ENCODE measurements around the gene CHDH. TPM values are rescaled to one million over a fixed set of nuclear protein-coding genes. Genes with fewer than 3 reads are reported as not detected.

Gene CHDH
- total RNA-seq, 1 experiment from 2014 or later: 5.6 TPM

DNA sequence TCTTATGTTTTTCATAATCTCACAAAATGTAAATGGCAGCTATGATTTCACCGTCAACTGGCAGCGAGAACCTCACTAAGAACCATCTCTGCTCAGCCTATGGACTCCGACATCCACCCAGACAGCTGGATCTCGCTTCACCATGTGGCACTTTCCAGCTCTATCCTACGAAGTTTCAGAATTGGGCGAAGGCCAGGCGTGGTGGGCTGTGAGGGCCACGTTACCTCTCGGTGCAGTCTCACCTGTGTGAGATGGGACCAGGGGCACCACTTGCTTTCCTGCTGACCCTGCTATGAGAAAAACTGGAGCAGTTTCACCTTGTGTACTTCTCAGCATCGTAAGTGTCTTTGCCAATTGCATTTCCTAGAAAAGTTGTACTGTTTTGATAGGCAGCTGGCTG is 32.3 kb downstream of the CHDH start:
- in situ Hi-C loops (cut with HindIII; ENCODE audit: low sequenced_read_pairs): no loop called here
- no peak for DNase-seq (ENCODE audit: low spot score)

DNA sequence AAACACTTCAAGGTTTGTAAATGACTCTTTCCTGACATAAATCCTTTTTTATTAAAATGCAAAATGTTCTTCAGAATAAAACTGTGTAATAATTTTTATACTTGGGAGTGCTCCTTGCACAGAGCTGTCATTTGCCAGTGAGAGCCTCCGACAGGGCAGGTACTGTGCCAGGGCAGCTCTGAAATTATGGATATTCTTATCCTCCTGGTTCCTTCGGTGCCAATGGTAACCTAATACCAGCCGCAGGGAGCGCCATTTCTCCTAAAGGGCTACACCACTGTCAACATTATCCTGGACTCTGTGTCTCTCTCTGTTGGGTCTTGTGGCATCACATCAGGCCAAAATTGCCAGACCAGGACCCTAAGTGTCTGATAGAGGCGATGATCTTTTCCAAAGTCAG is 33.0 kb downstream of the CHDH start:
- in situ Hi-C loops (cut with HindIII; ENCODE audit: low sequenced_read_pairs): no loop called here
- no peak for DNase-seq (ENCODE audit: low spot score)

DNA sequence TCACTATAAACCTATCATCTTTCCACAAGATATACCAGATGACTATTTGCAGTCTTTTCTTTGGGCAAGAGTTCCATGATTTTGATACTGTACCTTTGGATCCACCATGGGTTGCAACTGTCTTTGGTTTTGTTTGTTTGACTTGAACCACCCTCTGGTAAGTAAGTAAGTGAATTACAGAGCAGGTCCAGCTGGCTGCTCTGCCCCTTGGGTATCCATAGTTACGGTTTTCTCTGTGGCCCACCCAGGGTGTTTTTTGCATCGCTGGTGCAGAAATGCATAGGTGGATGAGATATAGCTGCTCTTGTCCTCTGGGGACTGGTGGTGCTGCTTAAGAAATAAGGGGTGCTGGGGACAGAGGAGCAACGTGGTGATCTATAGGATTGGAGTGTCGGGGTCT is 33.8 kb downstream of the CHDH start:
- in situ Hi-C loops (cut with HindIII; ENCODE audit: low sequenced_read_pairs): no loop called here
- DNase-seq (ENCODE audit: low spot score): no peak

DNA sequence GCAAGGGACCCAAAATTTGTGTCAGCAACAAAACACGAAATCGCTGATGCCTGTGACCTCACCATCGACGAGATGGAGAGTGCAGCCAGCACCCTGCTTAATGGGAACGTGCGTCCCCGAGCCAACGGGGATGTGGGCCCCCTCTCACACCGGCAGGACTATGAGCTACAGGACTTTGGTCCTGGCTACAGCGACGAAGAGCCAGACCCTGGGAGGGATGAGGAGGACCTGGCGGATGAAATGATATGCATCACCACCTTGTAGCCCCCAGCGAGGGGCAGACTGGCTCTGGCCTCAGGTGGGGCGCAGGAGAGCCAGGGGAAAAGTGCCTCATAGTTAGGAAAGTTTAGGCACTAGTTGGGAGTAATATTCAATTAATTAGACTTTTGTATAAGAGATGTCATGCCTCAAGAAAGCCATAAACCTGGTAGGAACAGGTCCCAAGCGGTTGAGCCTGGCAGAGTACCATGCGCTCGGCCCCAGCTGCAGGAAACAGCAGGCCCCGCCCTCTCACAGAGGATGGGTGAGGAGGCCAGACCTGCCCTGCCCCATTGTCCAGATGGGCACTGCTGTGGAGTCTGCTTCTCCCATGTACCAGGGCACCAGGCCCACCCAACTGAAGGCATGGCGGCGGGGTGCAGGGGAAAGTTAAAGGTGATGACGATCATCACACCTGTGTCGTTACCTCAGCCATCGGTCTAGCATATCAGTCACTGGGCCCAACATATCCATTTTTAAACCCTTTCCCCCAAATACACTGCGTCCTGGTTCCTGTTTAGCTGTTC is 34.9 kb downstream of the CHDH start:
- in situ Hi-C loops (cut with HindIII; ENCODE audit: low sequenced_read_pairs): no loop called here
- DNase-seq (ENCODE audit: low spot score): no peak

DNA sequence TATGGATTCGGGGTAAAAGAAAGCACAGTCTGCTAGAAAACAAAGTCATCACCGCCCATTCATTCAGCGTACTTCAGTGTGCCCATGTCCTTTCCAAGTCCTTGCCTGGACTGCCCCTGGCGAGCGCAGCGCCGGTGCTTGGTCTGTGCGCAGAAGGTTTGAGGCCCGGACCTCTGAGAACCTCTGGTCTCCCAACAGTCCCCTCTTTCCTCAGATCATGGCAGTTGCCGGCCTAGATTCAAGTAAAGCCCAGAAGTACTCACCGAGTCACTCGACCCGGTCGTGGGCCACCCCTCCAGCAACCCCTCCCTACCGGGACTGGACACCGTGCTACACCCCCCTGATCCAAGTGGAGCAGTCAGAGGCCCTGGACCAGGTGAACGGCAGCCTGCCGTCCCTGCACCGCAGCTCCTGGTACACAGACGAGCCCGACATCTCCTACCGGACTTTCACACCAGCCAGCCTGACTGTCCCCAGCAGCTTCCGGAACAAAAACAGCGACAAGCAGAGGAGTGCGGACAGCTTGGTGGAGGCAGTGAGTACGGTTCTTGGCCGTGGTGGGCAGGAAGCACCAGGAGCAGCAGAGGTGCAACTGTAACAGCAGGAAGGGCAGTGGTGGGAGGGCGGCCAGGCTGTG is 36.3 kb downstream of the CHDH start:
- in situ Hi-C loops (cut with HindIII; ENCODE audit: low sequenced_read_pairs): no loop called here

DNA sequence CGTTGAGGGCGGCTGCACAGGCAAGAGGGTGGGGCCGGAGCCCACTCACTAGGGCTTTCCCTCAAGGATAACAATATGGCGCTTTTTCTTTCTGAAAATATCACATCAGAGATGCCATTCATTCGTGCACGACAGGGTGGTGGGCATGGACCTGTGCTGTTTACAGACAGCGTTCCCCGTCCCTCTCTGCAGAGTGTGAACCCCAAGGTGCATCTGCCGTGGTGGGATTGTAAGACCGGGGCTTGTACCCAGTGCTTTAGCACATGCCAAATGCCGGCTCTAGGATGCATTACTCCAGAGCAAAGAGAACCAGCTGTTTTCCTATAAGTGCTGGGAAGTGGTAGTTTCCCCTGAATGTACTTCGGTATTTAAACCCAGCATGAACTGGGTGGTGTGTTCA is 37.0 kb downstream of the CHDH start:
- in situ Hi-C loops (cut with HindIII; ENCODE audit: low sequenced_read_pairs): no loop called here
- DNase-seq (ENCODE audit: low spot score): no peak

More for the DNA sequence above, 36.3 kb downstream of the CHDH start:
- no peak for DNase-seq (ENCODE audit: low spot score)

DNA sequence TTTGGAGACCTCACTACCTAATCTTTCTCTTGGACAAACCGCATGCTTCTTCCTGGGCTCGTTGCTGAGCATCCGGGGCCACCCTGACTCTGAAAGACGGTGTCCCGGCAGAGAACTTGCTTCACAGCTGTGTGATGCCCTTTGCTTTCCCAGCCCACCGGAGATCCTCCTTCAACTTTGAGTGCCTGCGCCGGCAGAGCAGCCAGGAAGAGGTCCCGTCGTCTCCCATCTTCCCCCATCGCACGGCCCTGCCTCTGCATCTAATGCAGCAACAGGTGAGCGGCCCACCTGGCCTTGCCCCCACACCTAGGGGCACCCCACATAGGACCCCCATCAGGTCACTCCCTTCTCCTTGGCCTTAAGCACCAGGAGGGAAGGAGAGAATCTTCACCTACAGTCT is 37.7 kb downstream of the CHDH start:
- in situ Hi-C loops (cut with HindIII; ENCODE audit: low sequenced_read_pairs): no loop called here
- no peak for DNase-seq (ENCODE audit: low spot score)

DNA sequence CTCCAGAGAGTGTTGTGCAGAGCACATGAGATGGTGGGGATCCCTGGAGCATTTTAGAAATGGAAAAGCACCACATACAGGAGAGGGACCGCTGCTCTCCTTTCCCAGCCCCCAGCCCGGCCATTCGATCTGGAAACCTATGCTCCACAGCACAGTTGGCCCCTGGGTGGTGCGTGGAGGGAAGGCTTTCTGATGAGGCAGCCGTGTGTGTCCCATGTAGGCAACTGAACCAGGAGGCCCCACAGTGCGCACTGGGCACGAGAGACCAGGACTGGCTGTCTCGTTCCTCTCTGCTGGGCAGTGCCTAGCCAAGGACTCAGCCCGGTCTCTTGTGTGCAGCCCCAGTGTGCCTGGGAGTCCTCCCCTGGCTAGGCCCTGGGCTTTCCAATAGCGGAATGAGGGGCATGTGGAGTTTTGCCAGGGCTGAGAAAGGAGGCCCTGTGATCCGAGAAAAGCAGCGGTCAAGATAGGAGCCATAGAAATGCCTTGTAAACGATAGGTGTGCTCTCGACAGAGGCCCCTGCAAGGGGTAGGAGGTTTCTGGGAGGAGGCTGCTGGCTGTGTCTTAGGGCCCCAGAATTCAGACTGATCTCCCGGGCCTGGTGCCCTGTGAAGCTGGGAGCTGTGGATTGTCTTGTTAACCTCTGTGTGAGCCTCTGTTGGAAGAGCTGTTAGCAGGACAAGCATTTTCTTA is 39.0 kb downstream of the CHDH start:
- DNase-seq (ENCODE audit: low spot score): no peak
- in situ Hi-C loops (cut with HindIII; ENCODE audit: low sequenced_read_pairs): no loop called here

DNA sequence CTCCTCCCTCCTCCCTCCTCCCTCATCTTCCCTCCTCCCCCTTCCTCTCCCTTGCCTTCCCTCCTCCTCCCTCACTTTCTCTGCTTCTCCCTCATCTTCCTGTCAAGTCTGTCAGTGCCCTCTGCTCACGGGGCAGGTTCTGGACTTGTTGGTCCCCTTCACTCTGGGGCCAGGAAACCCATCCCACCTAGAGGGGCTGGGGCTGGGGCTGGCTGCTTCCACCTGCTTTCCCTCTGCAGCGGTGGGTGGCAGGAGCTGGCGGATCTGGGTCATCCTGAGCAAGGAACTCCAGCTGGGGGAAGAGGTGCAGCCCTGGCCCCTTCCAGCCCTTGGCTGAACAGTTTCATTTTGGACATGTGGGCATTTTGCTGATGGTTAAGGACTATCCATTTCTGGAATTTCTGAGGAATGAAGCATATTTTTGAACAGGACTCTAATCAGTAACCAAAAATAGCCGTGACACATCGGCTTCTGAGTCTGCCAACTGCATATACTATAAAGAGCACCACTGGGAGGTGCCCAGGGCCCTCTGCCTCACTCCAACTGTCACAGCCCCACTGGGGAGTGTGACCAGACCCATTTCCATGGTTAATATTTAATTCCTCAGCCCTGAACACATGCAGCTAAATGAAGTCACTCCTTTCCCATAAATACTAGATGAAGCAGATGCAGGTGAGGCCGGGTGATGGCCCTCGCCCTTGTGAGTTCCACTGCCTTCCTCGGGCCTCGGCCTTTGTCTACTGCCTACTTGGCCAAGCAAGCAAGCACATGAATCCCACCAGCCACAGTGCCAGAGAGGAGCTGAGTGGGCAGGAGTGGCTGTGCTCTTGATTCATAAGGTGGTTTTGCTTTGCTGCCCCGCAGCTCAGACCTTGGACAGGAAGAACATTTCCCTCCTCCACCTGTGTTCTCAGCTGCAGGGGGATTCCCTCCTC is 39.8 kb downstream of the CHDH start:
- in situ Hi-C loops (cut with HindIII; ENCODE audit: low sequenced_read_pairs): no loop called here
- no peak for DNase-seq (ENCODE audit: low spot score)

DNA sequence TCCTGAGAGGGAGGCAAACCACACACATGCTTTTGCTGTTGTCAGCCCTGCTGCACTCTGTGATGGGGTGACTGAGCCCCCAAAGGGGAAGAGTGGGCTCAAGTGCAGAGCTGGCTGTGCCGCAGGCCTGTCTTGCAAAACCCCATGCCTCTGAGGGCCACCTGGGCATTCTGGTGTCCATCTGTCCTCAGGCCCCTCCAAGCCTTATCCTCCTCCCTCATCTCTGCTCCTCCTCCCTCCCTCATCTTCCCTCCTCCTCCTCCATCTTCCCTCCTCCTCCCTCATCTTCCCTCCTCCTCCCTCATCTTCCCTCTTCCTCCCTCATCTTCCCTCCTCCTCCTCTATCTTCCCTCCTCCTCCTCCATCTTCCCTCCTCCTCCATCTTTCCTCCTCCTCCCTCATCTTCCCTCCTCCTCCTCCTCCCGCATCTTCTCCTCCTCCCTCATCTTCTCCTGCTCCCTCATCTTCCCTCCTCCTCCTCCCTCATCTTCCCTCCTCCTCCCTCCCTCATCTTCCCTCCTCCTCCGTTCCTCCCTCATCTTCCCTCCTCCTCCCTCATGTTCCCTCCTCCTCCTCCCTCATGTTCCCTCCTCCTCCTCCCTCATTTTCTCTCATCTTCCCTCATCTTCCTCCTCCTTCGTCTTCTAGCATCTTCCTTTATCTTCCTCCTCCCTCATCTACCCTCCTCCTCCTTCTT is 40.6 kb downstream of the CHDH start:
- DNase-seq (ENCODE audit: low spot score): no peak
- in situ Hi-C loops (cut with HindIII; ENCODE audit: low sequenced_read_pairs): no loop called here

DNA sequence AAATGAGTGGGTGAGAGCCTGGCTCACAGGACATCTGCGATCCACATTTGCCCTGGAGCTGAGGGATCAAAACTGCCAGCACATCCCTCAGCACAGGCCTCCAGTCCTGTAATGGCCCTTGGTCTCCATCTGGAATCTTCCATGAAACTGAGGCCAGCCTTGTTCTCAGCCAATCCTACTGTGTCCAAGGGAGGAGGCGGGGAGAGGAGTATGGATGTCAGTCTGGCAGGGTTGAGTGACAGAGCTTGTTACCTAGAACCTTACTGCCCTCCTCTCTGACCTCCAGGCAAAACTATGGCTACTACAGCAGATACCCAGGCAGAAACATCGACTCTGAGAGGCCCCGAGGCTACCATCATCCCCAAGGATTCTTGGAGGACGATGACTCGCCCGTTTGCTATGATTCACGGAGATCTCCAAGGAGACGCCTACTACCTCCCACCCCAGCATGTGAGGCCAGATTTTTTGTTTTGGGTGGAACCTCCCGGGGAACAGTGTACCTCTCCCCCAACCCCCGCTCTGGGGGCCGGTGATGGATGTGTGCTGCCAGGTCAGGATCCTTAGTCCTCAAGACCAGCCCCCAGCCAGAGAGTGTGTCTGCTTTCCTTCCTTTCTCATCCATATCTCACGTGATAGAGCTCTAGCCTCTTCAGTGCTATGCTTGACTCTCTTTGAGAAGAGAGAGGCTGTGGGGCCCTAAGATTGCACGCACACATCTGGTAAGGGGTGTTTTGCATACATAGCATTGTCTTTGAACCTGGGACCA is 41.3 kb downstream of the CHDH start:
- DNase-seq (ENCODE audit: low spot score): no peak
- in situ Hi-C loops (cut with HindIII; ENCODE audit: low sequenced_read_pairs): no loop called here

DNA sequence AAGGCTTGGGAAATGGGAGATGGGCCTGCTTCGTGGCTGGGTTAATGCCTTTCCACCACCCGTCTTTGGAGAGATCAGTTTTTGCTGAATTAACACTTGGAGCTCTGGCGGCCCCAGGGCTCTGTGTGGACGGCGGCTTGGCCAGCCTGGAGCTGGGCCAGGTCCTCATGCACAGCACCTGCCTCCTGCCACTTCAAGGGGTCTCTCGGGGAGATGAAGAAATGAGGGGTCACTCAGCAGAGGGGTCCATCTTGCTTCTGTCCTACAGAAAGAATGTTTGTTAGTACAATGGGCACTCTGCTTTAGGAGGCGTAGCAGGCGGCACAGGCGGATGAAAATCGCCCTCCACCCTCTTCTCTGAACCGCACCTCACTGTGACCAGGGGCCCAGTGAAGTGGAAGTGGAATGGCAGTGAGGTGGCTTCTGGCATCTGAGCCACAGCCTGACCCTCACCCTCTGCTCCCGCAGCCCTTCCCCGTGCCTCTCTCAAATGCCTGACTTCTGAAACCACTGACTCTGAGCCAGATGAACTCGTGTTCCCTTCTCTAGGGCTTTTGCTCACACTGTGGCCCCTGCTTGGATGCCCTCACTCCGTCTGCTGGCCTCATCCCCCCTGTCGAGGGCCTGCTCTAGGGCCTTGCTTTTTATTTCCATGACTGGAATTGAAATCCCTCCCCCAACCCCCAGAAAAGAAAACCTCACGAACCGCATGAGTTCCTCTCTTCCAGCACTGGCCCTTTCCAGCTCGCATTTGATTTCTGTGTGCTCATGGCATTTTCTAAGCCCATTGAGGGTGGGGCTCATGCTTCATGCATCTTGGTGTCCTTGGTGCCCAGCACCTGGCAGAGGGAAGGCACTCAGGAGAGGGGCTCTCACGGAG is 42.2 kb downstream of the CHDH start:
- DNase-seq (ENCODE audit: low spot score): no peak
- in situ Hi-C loops (cut with HindIII; ENCODE audit: low sequenced_read_pairs): no loop called here

DNA sequence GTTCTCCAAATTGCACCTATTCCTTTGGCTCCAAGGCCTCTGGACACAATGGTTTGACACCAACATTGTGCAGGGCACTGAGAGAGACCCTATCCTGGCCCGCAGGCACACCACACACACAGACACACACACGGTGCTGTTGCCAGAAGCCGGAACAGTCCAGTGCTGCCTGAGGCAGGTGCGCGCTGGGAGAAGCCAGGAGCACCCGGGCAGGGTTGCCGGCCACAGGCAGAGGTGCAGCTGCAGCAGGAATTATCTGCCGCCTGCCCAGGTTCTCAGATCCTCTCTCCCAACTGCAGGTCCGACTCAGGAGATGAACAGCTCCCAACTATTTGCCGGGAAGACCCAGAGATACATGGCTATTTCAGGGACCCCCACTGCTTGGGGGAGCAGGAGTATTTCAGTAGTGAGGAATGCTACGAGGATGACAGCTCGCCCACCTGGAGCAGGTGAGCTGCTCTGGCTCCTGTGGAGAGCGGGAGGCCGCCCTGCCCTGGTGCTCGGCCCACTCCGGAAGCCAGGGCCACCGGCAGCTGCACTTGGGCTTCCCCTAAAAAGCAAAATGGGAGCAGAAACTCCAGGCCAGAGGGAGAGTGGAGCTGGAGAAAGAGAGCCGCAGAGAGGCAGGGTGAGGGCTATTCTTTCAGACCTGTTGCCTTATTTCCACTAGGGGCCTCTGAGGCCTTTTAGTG is 42.9 kb downstream of the CHDH start:
- DNase-seq (ENCODE audit: low spot score): no peak
- in situ Hi-C loops (cut with HindIII; ENCODE audit: low sequenced_read_pairs): no loop called here

DNA sequence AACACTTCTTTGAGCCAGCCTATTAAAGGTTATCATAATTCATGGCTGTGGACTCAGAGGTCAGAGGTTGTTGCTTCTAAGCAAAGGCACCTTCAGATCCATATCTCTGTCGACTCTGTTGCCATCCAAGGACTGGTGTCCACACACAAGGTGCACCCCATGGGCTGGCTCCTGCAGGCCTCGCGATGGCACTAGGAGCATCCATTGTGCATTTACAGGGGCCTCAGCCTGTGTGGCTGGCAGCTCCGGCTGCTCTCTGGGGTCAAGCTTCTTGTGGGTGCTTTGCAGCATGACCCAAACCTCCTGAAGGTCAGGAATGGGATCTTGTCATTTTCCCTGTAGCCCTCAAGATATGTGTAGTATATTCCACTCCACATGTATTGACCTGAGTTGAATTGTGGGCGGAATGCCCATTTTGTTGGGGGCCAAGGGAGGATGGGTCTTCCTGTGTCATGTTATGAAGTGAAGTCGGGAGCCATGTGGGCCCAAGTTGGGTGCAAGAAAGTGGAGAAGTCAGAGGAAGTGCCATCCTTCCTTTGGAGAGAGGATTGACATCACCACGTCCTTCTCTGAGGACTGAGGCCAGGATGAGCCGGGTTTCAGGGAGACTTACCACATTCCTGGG is 43.9 kb downstream of the CHDH start:
- in situ Hi-C loops (cut with HindIII; ENCODE audit: low sequenced_read_pairs): no loop called here
- no peak for DNase-seq (ENCODE audit: low spot score)

DNA sequence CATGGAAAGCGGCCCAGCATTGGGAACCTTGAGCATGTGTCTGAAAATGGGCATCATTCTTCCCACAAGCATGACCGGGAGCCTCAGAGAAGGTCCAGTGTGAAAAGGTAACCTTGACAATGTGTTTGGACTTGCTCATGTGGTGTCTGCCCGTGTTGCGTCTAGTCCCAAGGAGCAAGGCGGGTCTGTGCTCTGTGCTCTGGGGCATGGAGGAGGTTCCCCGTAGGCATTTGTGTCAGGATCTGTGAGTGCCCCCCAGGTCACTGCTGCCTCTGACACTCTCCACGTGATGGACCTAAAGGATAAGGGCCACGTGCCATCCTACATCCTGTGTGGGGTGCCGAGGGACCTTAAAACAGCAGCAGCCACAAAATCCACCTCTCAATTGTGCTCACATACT is 44.9 kb downstream of the CHDH start:
- in situ Hi-C loops (cut with HindIII; ENCODE audit: low sequenced_read_pairs): no loop called here
- DNase-seq (ENCODE audit: low spot score): no peak

All from G401 (cell line).